Left lobe of liver (tissue), 2 donors: ENCODE data around the gene MICAL2. TPM values are rescaled to one million over a fixed set of nuclear protein-coding genes. Genes with fewer than 3 reads are reported as not detected.

Experiments used
- ATAC-seq: fragments of 200-7000 bp; cut with Tn5 transposase; one replicate; pipeline ENCODE4 v1.9.1; 2020; ENCODE audit warnings: mild to moderate bottlenecking, moderate library complexity
- DNase-seq: peaks from one replicate; pipeline ENCODE4 v3.0.0-alpha.2; 2020; ENCODE audit warnings: low spot score
- total RNA-seq: library from RNA; stranded (reverse); gene quantifications from one replicate; pipeline ENCODE4 v1.2.1, GENCODE V29; 2021
- donor health status: DM: no; HTN: no; CAD: no; lungs with moderate emphysema.
- donor health status: DM: no; HTN: yes; CAD: no.

The MICAL2 gene
- total RNA-seq, 1 donor from 2014 or later = 47.8 TPM

GRCh38 chr11:12220305-12220704 lies 109.9 kb downstream of the MICAL2 start:
- ATAC-seq (peak; percentile 85), DNase-seq (peak; percentile 82)

DNA sequence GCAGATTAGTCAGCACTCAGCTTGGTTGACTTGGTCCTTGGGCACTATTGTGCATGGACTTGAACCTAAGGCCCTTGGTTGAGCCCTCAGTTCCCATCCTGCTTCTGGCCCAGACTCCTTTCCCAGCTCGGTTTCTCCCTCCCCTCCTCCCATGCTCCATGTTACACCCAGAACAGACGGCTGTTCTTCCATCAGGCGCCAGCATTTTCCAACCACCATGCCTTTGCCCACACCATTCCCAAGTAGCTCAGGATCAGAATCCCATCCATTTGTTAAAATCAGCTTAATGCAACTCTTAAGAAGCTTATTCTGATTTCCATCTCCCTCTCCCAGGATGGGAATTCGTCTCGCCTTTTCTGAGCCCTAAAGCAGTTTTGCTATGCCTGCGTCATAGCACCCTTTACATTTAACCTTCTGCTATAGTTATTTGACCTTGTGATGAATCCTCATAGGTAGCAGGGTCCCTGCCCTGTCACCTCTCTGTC lies 110.7 kb downstream of the MICAL2 start:
- no peak for ATAC-seq

GRCh38 chr11:12222055-12222792 lies 111.8 kb downstream of the MICAL2 start:
- ATAC-seq (peak; percentile 74), DNase-seq (peak; percentile 83)

More for the DNA sequence above, 110.7 kb downstream of the MICAL2 start:
- no peak for DNase-seq

DNA sequence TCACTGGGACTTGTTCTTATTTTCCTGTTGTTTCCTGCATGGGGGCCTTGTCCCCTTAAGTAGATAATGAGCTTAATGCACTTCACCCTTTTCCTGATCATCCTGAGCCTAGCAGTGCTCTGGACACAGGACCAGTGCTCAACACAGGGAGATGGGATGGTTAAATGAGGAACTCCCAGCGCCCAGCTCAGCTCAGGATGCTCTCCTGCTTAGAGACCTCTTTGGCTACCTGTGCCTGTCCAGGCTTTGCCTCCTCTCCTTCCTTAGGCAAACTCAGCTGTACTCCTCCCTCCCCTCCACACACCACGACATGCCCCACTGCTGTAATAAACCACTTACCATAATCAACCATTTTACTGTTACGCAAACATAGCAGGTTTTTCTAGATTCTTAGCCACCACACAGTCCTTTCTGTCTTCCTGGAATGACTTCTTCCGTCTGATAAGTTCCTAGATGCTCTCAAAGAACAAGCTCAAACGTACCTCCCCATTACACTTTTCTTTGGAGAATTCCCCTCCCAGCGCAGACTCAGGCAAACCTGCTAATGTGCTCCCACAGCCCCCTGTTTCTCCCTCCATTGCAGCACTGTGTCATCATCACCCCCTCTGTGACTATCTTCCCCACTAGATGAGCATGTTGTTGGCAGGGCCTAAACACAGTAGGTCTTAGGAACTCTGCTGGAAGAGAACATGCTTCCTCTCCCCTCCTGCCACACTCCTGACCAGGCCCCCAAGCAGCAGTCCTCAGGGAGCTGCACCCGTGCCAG lies 113.6 kb downstream of the MICAL2 start:
- ATAC-seq (no peak), DNase-seq (no peak)

DNA sequence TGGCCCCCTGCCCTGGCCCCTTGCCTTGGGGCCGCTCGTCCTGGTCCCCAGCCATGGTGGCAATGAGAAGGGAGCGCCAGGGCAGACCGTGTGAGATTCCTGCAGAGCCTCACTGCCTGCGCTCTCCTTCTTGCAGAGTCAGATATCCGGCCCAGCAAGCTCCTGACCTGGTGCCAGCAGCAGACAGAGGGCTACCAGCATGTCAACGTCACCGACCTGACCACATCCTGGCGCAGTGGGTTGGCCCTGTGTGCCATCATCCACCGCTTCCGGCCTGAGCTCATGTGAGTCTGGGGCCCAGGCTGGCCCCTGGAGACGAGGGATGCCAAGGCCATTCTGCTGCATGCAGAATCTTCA lies 114.1 kb downstream of the MICAL2 start:
- DNase-seq (peak; percentile 59), ATAC-seq (no peak)

- ATAC-seq = no peak
- no peak for DNase-seq
Measured at GRCh38 chr11:12225046-12225739, 114.8 kb downstream of the MICAL2 start.

GRCh38 chr11:12226093-12226492 lies 115.7 kb downstream of the MICAL2 start:
- no peak for ATAC-seq
- DNase-seq = no peak

DNA sequence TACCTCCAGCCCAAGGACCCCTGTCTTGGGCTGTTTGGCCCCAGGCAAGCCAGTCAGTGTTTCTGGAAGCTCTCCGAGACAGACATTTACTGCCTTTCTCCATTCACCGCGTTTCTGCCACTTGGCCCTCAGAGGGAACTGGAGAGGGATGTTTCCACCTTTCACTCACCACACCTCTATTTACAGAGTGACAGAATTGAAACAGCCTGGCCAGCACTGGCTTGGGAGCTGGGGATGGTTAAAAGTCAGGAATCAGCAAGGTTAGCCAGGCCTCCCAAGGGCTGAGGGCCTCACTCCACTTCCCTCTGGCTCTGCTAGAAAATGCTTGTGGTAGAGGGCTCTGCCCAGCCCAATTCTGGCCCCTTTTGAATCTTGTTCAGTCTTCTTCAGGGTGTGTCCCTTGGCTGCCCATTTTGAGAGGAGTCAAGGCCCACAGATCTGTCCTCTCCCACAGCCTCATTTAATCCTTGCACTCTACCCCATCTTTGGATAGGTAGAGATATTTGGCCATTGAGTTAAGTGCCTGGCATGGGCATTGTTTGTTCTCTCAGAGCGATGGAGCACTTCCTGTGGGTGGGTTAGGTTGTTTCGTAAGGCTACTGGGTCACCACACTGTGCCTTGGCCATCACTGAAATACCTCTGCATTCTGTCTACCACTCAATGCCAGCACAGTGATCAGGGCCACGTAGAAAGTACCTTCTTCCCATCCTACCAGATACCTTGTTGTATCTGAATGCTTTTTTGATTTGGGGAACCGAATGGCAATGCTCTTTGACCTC lies 119.2 kb downstream of the MICAL2 start:
- no peak for DNase-seq
- peak; percentile 82 for ATAC-seq

DNA sequence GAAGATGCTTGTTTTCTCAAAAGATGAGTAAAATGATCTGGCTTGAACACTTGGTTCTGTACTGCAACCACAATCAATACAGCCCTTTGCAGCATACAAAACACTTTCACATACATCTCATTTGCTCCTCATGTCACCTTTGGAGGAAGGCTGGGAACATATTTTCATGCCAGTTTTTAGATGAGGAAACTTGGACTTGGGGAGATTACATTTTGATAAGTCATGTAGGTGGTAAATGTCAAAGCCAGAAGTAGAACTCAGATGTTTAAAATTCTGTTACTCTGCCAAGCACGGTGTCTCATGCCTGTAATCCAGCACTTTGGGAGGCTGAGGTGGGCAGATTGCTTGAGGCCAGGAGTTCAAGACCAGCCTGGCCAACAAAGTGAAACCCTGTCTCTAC lies 121.8 kb downstream of the MICAL2 start:
- no peak for ATAC-seq
- DNase-seq = no peak

DNA sequence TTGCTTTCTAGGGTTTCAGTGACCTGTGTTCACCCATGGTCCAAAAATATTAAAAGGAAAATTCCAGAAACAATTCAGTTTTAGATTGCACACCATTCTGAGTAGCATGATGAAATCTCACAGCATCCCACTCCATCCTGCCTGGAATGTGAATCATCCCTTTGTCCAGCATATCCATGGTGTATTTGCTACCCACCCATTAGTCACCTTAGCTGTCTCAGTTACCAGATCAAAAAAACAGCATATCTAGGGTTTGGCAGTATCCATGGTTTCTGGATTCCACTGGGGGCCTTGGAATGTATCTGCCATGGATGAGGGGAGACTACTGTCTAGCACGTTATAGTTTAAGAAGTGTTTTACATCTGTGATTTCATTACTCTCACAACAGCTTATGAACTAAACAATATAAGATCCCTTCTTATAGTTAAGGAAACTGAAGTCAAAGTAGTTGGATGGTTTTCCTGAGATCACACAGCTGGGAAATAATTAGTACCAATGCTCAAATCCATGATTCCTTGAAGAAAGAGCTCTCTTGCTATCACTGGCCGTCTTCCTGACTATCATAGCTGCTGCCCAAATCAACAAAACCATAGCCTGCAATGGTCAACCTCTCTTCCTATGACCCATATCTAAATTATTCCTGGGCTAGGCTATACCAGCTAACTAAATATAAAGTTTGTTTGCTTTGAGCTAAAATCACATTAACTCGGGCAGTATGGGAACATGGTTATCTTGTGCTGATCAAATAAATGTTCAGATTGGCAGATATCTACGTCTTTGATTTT lies 122.6 kb downstream of the MICAL2 start:
- DNase-seq (no peak), ATAC-seq (no peak)

- DNase-seq (no peak), ATAC-seq (no peak)
Measured at GRCh38 chr11:12233602-12233925, 123.2 kb downstream of the MICAL2 start.

- no peak for ATAC-seq
Measured at GRCh38 chr11:12234221-12234620, 123.8 kb downstream of the MICAL2 start.

DNA sequence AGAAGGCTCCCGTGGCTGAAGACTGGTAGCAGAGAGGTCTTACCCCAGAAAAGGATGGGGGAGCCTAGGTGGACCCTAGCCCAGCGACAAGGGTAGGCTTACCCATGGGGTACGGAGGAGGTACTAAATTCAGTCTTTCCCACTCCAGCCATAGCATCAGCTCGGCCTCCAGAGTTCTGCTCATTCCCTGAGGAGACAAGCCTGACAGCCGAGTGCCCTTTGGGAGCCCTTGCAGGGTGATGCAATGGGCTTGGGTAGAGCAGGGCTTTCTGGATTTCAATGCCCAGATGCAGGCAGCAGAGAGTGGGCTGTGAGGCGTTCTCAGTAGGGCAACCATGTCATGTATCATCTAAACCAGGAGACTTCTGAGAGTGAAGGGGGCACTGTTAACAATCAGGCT lies 124.7 kb downstream of the MICAL2 start:
- no peak for ATAC-seq

More at GRCh38 chr11:12234221-12234620, 123.8 kb downstream of the MICAL2 start:
- no peak for DNase-seq

GRCh38 chr11:12235553-12235946 lies 125.2 kb downstream of the MICAL2 start:
- no peak for ATAC-seq
- DNase-seq = no peak

More for the DNA sequence above, 124.7 kb downstream of the MICAL2 start:
- DNase-seq = no peak

DNA sequence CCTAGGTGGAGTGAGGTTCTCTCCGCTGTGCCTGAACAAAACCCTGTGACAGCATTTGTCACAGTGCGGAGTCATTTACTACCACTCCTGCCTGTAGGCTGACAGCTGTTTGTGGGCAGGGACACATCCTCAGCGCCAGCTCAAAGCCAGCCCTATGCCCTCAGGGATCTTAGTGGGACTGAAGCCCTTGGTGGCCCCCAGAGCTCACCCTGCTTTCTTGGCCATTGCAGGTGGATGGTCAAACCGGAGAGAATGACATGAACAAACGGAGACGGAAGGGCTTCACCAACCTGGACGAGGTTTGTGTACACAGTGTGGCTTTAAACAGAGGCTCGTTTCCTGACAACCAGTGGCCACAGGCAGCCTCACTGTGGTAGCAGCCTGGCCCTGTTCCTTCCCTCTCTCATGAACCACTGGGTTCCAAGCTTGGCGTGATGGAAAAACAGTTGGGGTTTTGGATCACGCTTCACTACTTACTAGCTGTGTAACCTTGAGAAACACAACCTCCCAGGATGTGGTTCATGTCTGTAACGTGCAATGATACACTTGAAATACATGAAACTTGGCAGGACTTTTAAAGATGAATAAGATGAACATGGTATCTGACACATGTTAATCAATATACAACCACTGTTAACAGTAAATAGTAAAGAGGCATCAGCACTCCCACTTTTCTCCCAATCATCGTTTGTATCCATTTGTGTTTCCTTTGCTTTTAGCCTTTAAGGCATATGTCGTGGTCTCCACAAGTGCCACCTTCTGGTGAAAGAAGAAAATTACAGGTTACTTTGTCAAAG lies 125.8 kb downstream of the MICAL2 start:
- ATAC-seq = peak; percentile 58
- no peak for DNase-seq

- ATAC-seq = no peak
Measured at GRCh38 chr11:12236744-12237101, 126.3 kb downstream of the MICAL2 start.

GRCh38 chr11:12237381-12237784 lies 127.0 kb downstream of the MICAL2 start:
- no peak for DNase-seq
- ATAC-seq = no peak

More at GRCh38 chr11:12236744-12237101, 126.3 kb downstream of the MICAL2 start:
- no peak for DNase-seq

GRCh38 chr11:12238420-12238819 lies 128.0 kb downstream of the MICAL2 start:
- DNase-seq (no peak), ATAC-seq (no peak)

DNA sequence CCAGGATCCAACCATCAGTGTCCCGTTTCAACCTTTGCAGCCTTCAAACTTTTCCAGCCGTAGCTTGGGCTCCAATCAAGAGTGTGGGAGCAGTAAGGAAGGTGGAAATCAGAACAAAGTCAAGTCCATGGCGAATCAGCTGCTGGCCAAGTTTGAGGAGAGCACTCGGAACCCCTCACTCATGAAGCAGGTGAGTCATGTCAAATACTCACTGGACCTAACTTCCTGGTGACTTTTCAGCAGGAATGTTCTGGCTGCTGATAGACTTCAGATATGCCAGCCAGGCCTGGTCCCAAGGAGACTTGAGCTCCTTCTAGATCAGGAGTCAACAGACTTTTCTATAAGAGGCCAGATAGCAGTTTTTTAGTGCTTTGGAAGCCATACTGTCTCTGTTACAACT lies 129.0 kb downstream of the MICAL2 start:
- DNase-seq = no peak
- ATAC-seq = no peak
